ENCODE data around the gene RBMS2. TPM values are rescaled to one million over a fixed set of nuclear protein-coding genes. Genes with fewer than 3 reads are reported as not detected.

RBMS2 gene
- total and polyA plus RNA-seq, 9 of the 15 experiments (the other 6 are each of a cell fraction or from before 2014, with no cell fraction given): 0.08 to 10.5 (median 0.31) TPM

DNA sequence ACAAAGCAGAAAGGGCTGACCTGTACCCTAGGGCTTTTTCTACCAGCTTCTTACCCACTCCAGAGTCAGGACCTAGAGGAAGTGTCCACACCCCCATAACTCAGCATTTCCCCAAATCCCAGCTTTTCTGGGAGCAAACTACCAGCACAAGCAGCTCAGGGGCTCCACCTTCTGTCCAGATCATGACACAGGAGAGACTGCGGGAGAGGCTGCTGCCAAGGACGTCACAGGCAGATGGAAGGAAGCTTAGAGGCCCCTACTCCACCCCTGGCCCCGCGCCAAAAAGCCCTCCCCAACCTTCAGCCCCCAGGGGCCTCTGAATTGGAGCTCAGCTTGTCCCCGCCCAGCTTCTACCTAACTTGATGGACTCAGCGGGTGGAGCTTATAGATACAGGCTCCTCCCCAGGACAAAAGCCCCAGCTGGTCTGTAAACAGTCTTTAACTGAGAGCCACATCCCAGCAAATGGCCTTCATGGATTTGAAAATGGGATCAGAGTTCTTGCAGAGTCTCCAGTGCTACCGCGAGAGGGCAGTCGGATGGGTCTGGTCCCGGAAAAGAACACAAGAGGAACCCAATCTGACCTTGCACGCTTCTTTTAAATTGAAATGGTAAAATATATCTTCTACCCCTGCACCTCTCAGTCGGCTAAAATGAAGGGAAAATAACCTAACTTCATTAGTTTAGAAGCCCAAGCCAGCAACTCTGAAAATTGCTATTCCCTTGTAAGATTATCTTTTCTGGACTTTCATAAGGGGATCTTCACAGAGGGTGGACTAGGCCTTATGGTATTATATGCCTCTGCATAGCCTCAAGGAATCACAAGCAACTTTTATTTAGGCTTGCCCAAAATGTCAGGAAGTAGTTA lies 115.3 kb downstream of the RBMS2 start (continued):
- TF ChIP-seq, protein P1, sequence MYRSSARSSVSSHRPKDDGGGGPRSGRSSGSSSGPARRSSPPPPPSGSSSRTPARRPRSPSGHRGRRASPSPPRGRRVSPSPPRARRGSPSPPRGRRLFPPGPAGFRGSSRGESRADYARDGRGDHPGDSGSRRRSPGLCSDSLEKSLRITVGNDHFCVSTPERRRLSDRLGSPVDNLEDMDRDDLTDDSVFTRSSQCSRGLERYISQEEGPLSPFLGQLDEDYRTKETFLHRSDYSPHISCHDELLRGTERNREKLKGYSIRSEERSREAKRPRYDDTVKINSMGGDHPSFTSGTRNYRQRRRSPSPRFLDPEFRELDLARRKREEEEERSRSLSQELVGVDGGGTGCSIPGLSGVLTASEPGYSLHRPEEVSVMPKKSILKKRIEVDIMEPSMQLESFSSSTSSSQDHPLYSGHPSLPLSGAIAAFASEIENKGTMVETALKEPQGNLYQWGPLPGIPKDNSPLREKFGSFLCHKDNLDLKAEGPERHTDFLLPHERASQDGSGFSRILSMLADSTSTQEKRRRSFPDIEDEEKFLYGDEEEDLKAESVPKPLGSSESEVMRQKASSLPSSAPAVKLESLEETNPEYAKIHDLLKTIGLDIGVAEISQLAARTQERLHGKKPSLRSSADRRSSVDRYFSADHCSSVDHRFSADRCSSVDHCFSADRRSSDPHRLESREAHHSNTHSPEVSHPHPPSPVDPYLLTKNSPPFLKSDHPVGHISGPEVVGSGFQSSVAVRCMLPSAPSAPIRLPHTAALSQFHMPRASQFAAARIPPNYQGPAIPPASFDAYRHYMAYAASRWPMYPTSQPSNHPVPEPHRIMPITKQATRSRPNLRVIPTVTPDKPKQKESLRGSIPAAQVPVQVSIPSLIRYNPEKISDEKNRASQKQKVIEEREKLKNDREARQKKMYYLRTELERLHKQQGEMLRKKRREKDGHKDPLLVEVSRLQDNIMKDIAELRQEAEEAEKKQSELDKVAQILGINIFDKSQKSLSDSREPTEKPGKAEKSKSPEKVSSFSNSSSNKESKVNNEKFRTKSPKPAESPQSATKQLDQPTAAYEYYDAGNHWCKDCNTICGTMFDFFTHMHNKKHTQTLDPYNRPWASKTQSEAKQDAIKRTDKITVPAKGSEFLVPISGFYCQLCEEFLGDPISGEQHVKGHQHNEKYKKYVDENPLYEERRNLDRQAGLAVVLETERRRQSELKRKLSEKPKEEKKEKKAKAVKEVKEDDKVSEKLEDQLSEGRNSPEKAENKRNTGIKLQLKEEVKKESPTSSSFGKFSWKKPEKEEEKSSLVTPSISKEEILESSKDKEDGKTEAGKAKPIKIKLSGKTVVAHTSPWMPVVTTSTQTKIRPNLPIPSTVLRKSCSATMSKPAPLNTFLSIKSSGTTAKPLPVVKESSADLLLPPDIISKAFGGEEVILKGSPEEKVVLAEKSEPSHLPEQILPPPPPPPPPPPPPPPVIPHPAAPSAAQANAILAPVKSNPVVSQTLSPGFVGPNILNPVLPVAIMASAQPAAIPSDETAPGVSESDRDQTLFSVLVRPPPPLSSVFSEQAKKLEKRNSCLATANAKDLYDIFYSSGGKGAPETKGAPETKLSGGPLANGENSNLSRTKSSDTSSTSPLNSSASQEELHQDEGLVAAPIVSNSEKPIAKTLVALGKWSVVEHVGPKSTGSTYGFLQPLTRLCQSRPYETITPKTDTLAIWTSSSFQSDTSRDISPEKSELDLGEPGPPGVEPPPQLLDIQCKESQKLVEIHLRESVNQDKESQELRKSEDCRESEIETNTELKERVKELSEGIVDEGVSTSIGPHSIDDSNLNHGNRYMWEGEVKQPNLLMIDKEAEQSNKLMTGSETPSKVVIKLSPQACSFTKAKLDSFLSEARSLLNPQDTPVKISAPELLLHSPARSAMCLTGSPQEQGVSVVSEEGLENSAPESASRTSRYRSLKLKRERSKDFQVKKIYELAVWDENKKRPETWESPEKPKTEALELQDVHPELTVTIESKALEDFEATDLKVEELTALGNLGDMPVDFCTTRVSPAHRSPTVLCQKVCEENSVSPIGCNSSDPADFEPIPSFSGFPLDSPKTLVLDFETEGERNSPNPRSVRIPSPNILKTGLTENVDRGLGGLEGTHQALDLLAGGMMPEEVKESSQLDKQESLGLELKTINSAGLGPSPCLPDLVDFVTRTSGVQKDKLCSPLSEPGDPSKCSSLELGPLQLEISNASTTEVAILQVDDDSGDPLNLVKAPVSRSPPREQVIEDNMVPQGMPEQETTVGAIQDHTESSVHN (IDR thresholded peaks at IDR 0.05; ENCODE audit: borderline replicate concordance in 1 of 2, low read depth in 1 of 2): 0 out of 4 replicates have a peak, but pooled peaks of 1 of the 2 experiments have one; percentile 18
- no peak for TF ChIP-seq SMARCB1 (IDR thresholded peaks at IDR 0.05; ENCODE audit: insufficient read length, low read depth)
- TF ChIP-seq HMGN3 (IDR thresholded peaks at IDR 0.05; ENCODE audit: borderline replicate concordance, extremely low read depth, insufficient read length, low read depth, low read length): no peak
- TF ChIP-seq GATAD2B (IDR thresholded peaks at IDR 0.05; ENCODE audit: borderline replicate concordance): no peak
- TF ChIP-seq HNRNPL (IDR thresholded peaks at IDR 0.05; ENCODE audit: low read depth, low read length): no peak
- TF ChIP-seq MBD2 (IDR thresholded peaks at IDR 0.05; ENCODE audit: borderline replicate concordance, low read depth): no peak; the same call in 1 of the 2 replicates
- TF ChIP-seq DMBX1 (CRISPR knock-in tag; IDR thresholded peaks at IDR 0.05; ENCODE audit: borderline replicate concordance): peak; percentile 9; the same call in 1 of the 2 replicates
- TF ChIP-seq POLR2A (conservative IDR thresholded peaks at IDR 0.05): peak; percentile 76
- TF ChIP-seq TBP (optimal IDR thresholded peaks at IDR 0.05; ENCODE audit: low read depth, low read length): peak; percentile 28
- TF ChIP-seq IFI16 (CRISPR knock-in tag; IDR thresholded peaks at IDR 0.05): no peak

Measured in K562 (cell line).